ENCODE data around the gene PIK3R3. TPM values are rescaled to one million over a fixed set of nuclear protein-coding genes. Genes with fewer than 3 reads are reported as not detected.

Gene PIK3R3
- total RNA-seq, 3 donors from 2014 or later (not counting 1 experiment from before 2014, with no cell fraction given), result 5.2 to 6.2 (median 5.4) TPM

- Mint-ChIP-seq H3K4me3 (no peak overlapping the region), H3K27ac (no peak overlapping the region), H3K9me3 (no peaks in the 10 kb centered on the region), H3K27me3 (ENCODE audit: low read depth in 2 of 2) (no peaks in the 10 kb centered on the region), H3K4me1 (peaks cover 0 to 6% of the 10 kb centered on the region in 2 donors), H3K36me3 (peaks cover 9% of the 10 kb centered on the region)
- 93% methylated on average over 2 of the region's 5 CpGs for WGBS (ENCODE audit: insufficient coverage)
- H3K36me3 ChIP-seq (ENCODE audit: control insufficient read depth, insufficient read depth, low read length), result peaks cover 3% of the 10 kb centered on the region
- H3K4me1 ChIP-seq (ENCODE audit: control insufficient read depth, insufficient read depth, low read length), result no peaks in the 10 kb centered on the region
- H3K27me3 ChIP-seq (ENCODE audit: control insufficient read depth, insufficient read depth, low read length), result no peaks in the 10 kb centered on the region
- no peak overlapping the region for H3K27ac ChIP-seq (ENCODE audit: low read length)
- H3K9me3 ChIP-seq (ENCODE audit: control insufficient read depth, insufficient read depth, low read length), result no peaks in the 10 kb centered on the region
- no peak for DNase-seq
- ATAC-seq, result no peak
- intact Hi-C loops (cut with micrococcal nuclease), result no loop called here
- H3K4me3 ChIP-seq (ENCODE audit: low read length), result no peak overlapping the region
- TF ChIP-seq CTCF (IDR thresholded peaks at IDR 0.05), result no peak
Measured at GRCh38 chr1:46003315-46003714, 129.1 kb downstream of the PIK3R3 start.

GRCh38 chr1:46002551-46003150 is 129.8 kb downstream of the PIK3R3 start:
- Mint-ChIP-seq H3K27ac (no peak overlapping the region), H3K9me3 (no peaks in the 10 kb centered on the region), H3K36me3 (peaks cover 8% of the 10 kb centered on the region), H3K4me3 (no peak overlapping the region), H3K4me1 (peaks cover 0 to 6% of the 10 kb centered on the region in 2 donors), H3K27me3 (ENCODE audit: low read depth in 2 of 2) (no peaks in the 10 kb centered on the region)
- intact Hi-C loops (cut with micrococcal nuclease), result no loop called here
- Histone ChIP-seq H3K27ac (ENCODE audit: low read length) (no peak overlapping the region), H3K4me3 (ENCODE audit: low read length) (no peak overlapping the region), H3K9me3 (ENCODE audit: control insufficient read depth, insufficient read depth, low read length) (no peaks in the 10 kb centered on the region), H3K27me3 (ENCODE audit: control insufficient read depth, insufficient read depth, low read length) (no peaks in the 10 kb centered on the region), H3K36me3 (ENCODE audit: control insufficient read depth, insufficient read depth, low read length) (no peaks in the 10 kb centered on the region), H3K4me1 (ENCODE audit: control insufficient read depth, insufficient read depth, low read length) (no peaks in the 10 kb centered on the region)
- WGBS (ENCODE audit: insufficient coverage), result 100% methylated on average over 3 of the region's 3 CpGs
- ATAC-seq (no peak), DNase-seq (no peak)
- no peak for TF ChIP-seq CTCF (IDR thresholded peaks at IDR 0.05)

GRCh38 chr1:46001081-46001785 is 131.2 kb downstream of the PIK3R3 start:
- Histone ChIP-seq H3K27me3 (ENCODE audit: control insufficient read depth, insufficient read depth, low read length) (no peaks in the 10 kb centered on the region), H3K9me3 (ENCODE audit: control insufficient read depth, insufficient read depth, low read length) (no peaks in the 10 kb centered on the region), H3K4me3 (ENCODE audit: low read length) (no peak overlapping the region), H3K4me1 (ENCODE audit: control insufficient read depth, insufficient read depth, low read length) (no peaks in the 10 kb centered on the region), H3K27ac (ENCODE audit: low read length) (no peak overlapping the region), H3K36me3 (ENCODE audit: control insufficient read depth, insufficient read depth, low read length) (no peaks in the 10 kb centered on the region)
- ATAC-seq (no peak), DNase-seq (no peak)
- TF ChIP-seq CTCF (IDR thresholded peaks at IDR 0.05), result no peak
- Mint-ChIP-seq H3K4me3 (no peak overlapping the region), H3K4me1 (peaks cover 0 to 6% of the 10 kb centered on the region in 2 donors), H3K27me3 (ENCODE audit: low read depth in 2 of 2) (no peaks in the 10 kb centered on the region), H3K9me3 (no peaks in the 10 kb centered on the region), H3K27ac (no peak overlapping the region), H3K36me3 (no peaks in the 10 kb centered on the region)
- intact Hi-C loops (cut with micrococcal nuclease), result no loop called here
- 96% methylated on average over 2 of the region's 3 CpGs for WGBS (ENCODE audit: insufficient coverage)
